ENCODE measurements around the gene DCUN1D4. TPM values are rescaled to one million over a fixed set of nuclear protein-coding genes. Genes with fewer than 3 reads are reported as not detected.

The DCUN1D4 gene
- total RNA-seq, 1 experiment from 2014 or later = 50.2 TPM

DNA sequence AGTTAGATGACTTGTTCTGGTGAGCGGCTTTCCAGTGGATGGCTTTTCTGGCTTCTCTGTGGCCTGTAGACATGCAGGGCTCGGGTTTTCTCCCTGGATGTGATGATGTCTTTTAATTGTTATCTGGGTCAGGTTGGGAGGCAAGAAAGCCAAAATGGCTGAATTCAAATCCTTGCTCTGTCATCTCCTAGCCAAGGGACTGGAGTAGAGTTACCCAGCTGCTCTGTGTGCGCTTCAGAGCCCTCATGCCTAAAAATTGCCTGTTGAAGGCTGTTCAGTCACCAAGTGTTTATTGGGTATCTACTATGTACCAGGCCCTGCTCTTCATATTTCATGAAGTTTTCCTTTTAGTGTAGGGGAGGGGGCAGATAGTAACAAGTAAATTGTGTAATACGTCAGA lies 7.3 kb downstream of the DCUN1D4 start:
- H4K20me1 ChIP-seq (ENCODE audit: insufficient read depth) = no peaks in the 10 kb centered on the region
- TF ChIP-seq MAX (IDR thresholded peaks at IDR 0.05) = no peak
- no peak for TF ChIP-seq POLR2AphosphoS5 (IDR thresholded peaks at IDR 0.05; ENCODE audit: low read depth, low read length)
- no peak for TF ChIP-seq ELF1 (IDR thresholded peaks at IDR 0.05; ENCODE audit: borderline replicate concordance, low read depth)
- no peak for TF ChIP-seq POLR2A (IDR thresholded peaks at IDR 0.05; ENCODE audit: borderline replicate concordance, extremely low read depth, insufficient read depth, insufficient read length)
- TF ChIP-seq SRF (IDR thresholded peaks at IDR 0.05; ENCODE audit: low read depth) = no peak
- no peak for TF ChIP-seq ZFX (IDR thresholded peaks at IDR 0.05)
- no peak for TF ChIP-seq CBX3 (IDR thresholded peaks at IDR 0.05; ENCODE audit: low read depth)
- TF ChIP-seq, protein P1, sequence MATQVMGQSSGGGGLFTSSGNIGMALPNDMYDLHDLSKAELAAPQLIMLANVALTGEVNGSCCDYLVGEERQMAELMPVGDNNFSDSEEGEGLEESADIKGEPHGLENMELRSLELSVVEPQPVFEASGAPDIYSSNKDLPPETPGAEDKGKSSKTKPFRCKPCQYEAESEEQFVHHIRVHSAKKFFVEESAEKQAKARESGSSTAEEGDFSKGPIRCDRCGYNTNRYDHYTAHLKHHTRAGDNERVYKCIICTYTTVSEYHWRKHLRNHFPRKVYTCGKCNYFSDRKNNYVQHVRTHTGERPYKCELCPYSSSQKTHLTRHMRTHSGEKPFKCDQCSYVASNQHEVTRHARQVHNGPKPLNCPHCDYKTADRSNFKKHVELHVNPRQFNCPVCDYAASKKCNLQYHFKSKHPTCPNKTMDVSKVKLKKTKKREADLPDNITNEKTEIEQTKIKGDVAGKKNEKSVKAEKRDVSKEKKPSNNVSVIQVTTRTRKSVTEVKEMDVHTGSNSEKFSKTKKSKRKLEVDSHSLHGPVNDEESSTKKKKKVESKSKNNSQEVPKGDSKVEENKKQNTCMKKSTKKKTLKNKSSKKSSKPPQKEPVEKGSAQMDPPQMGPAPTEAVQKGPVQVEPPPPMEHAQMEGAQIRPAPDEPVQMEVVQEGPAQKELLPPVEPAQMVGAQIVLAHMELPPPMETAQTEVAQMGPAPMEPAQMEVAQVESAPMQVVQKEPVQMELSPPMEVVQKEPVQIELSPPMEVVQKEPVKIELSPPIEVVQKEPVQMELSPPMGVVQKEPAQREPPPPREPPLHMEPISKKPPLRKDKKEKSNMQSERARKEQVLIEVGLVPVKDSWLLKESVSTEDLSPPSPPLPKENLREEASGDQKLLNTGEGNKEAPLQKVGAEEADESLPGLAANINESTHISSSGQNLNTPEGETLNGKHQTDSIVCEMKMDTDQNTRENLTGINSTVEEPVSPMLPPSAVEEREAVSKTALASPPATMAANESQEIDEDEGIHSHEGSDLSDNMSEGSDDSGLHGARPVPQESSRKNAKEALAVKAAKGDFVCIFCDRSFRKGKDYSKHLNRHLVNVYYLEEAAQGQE (IDR thresholded peaks at IDR 0.05; ENCODE audit: low read depth) = no peak
- TF ChIP-seq TCF7L2 (IDR thresholded peaks at IDR 0.05; ENCODE audit: borderline replicate concordance, extremely low read depth, insufficient read depth, insufficient read length) = no peak
- TF ChIP-seq EZH2phosphoT487 (IDR thresholded peaks at IDR 0.05; ENCODE audit: borderline replicate concordance) = no peak
- TF ChIP-seq ZNF274 (IDR thresholded peaks at IDR 0.05; ENCODE audit: low read depth, low read length) = no peak
- TF ChIP-seq RAD21 (IDR thresholded peaks at IDR 0.05; ENCODE audit: low read depth) = no peak
- TF ChIP-seq, protein P2, sequence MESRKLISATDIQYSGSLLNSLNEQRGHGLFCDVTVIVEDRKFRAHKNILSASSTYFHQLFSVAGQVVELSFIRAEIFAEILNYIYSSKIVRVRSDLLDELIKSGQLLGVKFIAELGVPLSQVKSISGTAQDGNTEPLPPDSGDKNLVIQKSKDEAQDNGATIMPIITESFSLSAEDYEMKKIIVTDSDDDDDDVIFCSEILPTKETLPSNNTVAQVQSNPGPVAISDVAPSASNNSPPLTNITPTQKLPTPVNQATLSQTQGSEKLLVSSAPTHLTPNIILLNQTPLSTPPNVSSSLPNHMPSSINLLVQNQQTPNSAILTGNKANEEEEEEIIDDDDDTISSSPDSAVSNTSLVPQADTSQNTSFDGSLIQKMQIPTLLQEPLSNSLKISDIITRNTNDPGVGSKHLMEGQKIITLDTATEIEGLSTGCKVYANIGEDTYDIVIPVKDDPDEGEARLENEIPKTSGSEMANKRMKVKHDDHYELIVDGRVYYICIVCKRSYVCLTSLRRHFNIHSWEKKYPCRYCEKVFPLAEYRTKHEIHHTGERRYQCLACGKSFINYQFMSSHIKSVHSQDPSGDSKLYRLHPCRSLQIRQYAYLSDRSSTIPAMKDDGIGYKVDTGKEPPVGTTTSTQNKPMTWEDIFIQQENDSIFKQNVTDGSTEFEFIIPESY (IDR thresholded peaks at IDR 0.05; ENCODE audit: extremely low read depth, insufficient replicate concordance, low read length) = no peak
- DNase-seq (ENCODE audit: low read depth, low spot score) (no peak), ATAC-seq (no peak)
- CTCF ChIA-PET = no interaction called here
- H3K27ac ChIP-seq (ENCODE audit: low read depth, low read length) = no peak overlapping the region
- peaks cover 7 to 19% of the 10 kb centered on the region in 2 experiments; a peak in 3 of 4 replicates for H3K4me1 ChIP-seq (ENCODE audit: control insufficient read depth in 1 of 2, insufficient read depth in 2 of 2, low read length in 2 of 2)
- H3K27me3 ChIP-seq (ENCODE audit: insufficient read depth, low read length) = no peaks in the 10 kb centered on the region
- peaks cover 100% of the 10 kb centered on the region for H3K79me2 ChIP-seq (ENCODE audit: insufficient read depth, low read length)
- no peak overlapping the region for H2AFZ ChIP-seq (ENCODE audit: low read depth, low read length, poor library complexity, severe bottlenecking)
- no peak overlapping the region for H3K4me3 ChIP-seq (replicated peaks in 1 of 2; ENCODE audit: low read depth in 1 of 2, low read length in 2 of 2)
- no peak overlapping the region for H3K9ac ChIP-seq (ENCODE audit: low read length)
- no TSS peak for BruUV-seq (replicated peaks)
- H3K36me3 ChIP-seq (ENCODE audit: control insufficient read depth in 1 of 2, insufficient read depth in 2 of 2, low read length in 2 of 2) = 0 out of 4 replicates have a peak, but pooled peaks cover 0 to 4% of the 10 kb centered on the region in 2 experiments
- POLR2A ChIA-PET = no interaction called here
- no peak overlapping the region for H3K4me2 ChIP-seq (ENCODE audit: low read length)
- RAD21 ChIA-PET (ENCODE audit: low non-redundant PET in 1 of 2, low total read pairs in 2 of 2, uncharacterized antibody in 2 of 2, unreplicated experiment in 2 of 2) = no interaction called here
- H3K9me3 ChIP-seq (ENCODE audit: control insufficient read depth in 1 of 2, insufficient read depth in 1 of 2, low read depth in 1 of 2, low read length in 2 of 2) = no peaks in the 10 kb centered on the region
- intact Hi-C loops (cut with micrococcal nuclease) = no loop called here
- H3K9me2 ChIP-seq (ENCODE audit: insufficient read depth) = no peaks in the 10 kb centered on the region
